Endothelial cell (in vitro differentiated cells): ENCODE data around the gene CRACDL. TPM values are rescaled to one million over a fixed set of nuclear protein-coding genes. Genes with fewer than 3 reads are reported as not detected.

ENCODE experiments used
- DNase-seq: peaks from one replicate; pipeline ENCODE4 v3.0.0; 2021; ENCODE audit warnings: low spot score
- H3K27ac Mint-ChIP-seq: one replicate; pipeline ENCODE4 v1.8.0; 2021; ENCODE audit warnings: mixed read lengths, inconsistent platforms; ENCODE audit not compliant: unreplicated experiment
- H3K27me3 Mint-ChIP-seq: one replicate; pipeline ENCODE4 v1.8.0; 2021; ENCODE audit warnings: mild to moderate bottlenecking, moderate library complexity, mixed read lengths, inconsistent platforms; ENCODE audit not compliant: unreplicated experiment
- H3K36me3 Mint-ChIP-seq: one replicate; pipeline ENCODE4 v1.8.0; 2021; ENCODE audit warnings: mild to moderate bottlenecking, low read depth, mixed read lengths, inconsistent platforms; ENCODE audit not compliant: unreplicated experiment
- H3K4me1 Mint-ChIP-seq: one replicate; pipeline ENCODE4 v1.8.0; 2021; ENCODE audit warnings: mild to moderate bottlenecking, mixed read lengths, inconsistent platforms; ENCODE audit not compliant: unreplicated experiment
- H3K4me3 Mint-ChIP-seq: one replicate; pipeline ENCODE4 v1.8.0; 2021; ENCODE audit warnings: mild to moderate bottlenecking, mixed read lengths, inconsistent platforms; ENCODE audit not compliant: unreplicated experiment
- H3K9me3 Mint-ChIP-seq: one replicate; pipeline ENCODE4 v1.8.0; 2021; ENCODE audit warnings: mixed read lengths, inconsistent platforms; ENCODE audit not compliant: unreplicated experiment
- CTCF ChIP-seq: fragments of 200-600 bp; sonication (generic); IDR thresholded peaks from one replicate; pipeline ENCODE4 v1.5.0; 2021; ENCODE audit warnings: antibody characterized with exemption; ENCODE audit not compliant: unreplicated experiment
- total RNA-seq: library from RNA; stranded (reverse); fragmentation: NEBNext Ultra II Directional; extraction: Animal tissue kit (Norgen Biotek cat#: 25700); gene quantifications from one replicate; pipeline ENCODE4 v1.2.1, GENCODE V29; 2021; ENCODE audit not compliant: unreplicated experiment

CRACDL gene
- total RNA-seq, 1 donor from 2014 or later = 3.3 TPM

GRCh38 chr2:98776136-98776535 is 159.9 kb downstream of the CRACDL start:
- Mint-ChIP-seq H3K4me1 (peaks cover 7% of the 10 kb centered on the region), H3K27me3 (peaks cover 7% of the 10 kb centered on the region), H3K36me3 (no peaks in the 10 kb centered on the region), H3K4me3 (no peak overlapping the region), H3K27ac (no peak overlapping the region), H3K9me3 (no peaks in the 10 kb centered on the region)
- no peak for DNase-seq
- TF ChIP-seq CTCF = no peak

GRCh38 chr2:98775146-98775986 is 160.7 kb downstream of the CRACDL start:
- no peak for DNase-seq
- Mint-ChIP-seq H3K27me3 (peaks cover 11% of the 10 kb centered on the region), H3K4me1 (peaks cover 7% of the 10 kb centered on the region), H3K4me3 (no peak overlapping the region), H3K36me3 (peaks cover 4% of the 10 kb centered on the region), H3K9me3 (no peaks in the 10 kb centered on the region), H3K27ac (no peak overlapping the region)
- no peak for TF ChIP-seq CTCF

GRCh38 chr2:98773907-98774306 is 162.1 kb downstream of the CRACDL start:
- H3K4me3 Mint-ChIP-seq = no peak overlapping the region

GRCh38 chr2:98773169-98773568 is 162.9 kb downstream of the CRACDL start:
- H3K4me3 Mint-ChIP-seq = no peak overlapping the region
- no peak for DNase-seq
- H3K27ac Mint-ChIP-seq = no peak overlapping the region
- peaks cover 4% of the 10 kb centered on the region for H3K36me3 Mint-ChIP-seq
- no peaks in the 10 kb centered on the region for H3K9me3 Mint-ChIP-seq
- H3K4me1 Mint-ChIP-seq = peaks cover 7% of the 10 kb centered on the region
- no peak for TF ChIP-seq CTCF
- peaks cover 14% of the 10 kb centered on the region for H3K27me3 Mint-ChIP-seq

More at GRCh38 chr2:98773907-98774306, 162.1 kb downstream of the CRACDL start:
- Mint-ChIP-seq H3K4me1 (peaks cover 7% of the 10 kb centered on the region), H3K36me3 (peaks cover 4% of the 10 kb centered on the region), H3K27ac (no peak overlapping the region), H3K27me3 (peaks cover 11% of the 10 kb centered on the region), H3K9me3 (no peaks in the 10 kb centered on the region)
- no peak for DNase-seq
- TF ChIP-seq CTCF = no peak

- Mint-ChIP-seq H3K4me3 (no peak overlapping the region), H3K27me3 (peaks cover 14% of the 10 kb centered on the region), H3K36me3 (peaks cover 4% of the 10 kb centered on the region), H3K4me1 (peaks cover 7% of the 10 kb centered on the region), H3K27ac (no peak overlapping the region), H3K9me3 (no peaks in the 10 kb centered on the region)
- DNase-seq = no peak
- no peak for TF ChIP-seq CTCF
These were observed 163.5 kb downstream of the CRACDL start for GRCh38 chr2:98772536-98772935.
